ENCODE data around the gene RPS6KA2.

Gene RPS6KA2

GRCh38 chr6:166520905-166521834, 105.9 kb downstream of the RPS6KA2 start:
- no peak for DNase-seq

- DNase-seq = no peak
Measured at GRCh38 chr6:166516251-166516884, 110.7 kb downstream of the RPS6KA2 start.

- DNase-seq = no peak
Measured at GRCh38 chr6:166515072-166515810, 111.8 kb downstream of the RPS6KA2 start.

- DNase-seq = no peak
Measured at GRCh38 chr6:166514196-166514595, 112.9 kb downstream of the RPS6KA2 start.

GRCh38 chr6:166512567-166512966, 114.5 kb downstream of the RPS6KA2 start:
- DNase-seq = no peak

GRCh38 chr6:166511316-166511715, 115.7 kb downstream of the RPS6KA2 start:
- DNase-seq = no peak

- no peak for DNase-seq
Measured at GRCh38 chr6:166509193-166509592, 117.9 kb downstream of the RPS6KA2 start.

GRCh38 chr6:166508726-166509125, 118.3 kb downstream of the RPS6KA2 start:
- DNase-seq = no peak

- DNase-seq = no peak
Measured at GRCh38 chr6:166507809-166508564, 119.1 kb downstream of the RPS6KA2 start.

- no peak for DNase-seq
Measured at GRCh38 chr6:166507380-166507779, 119.7 kb downstream of the RPS6KA2 start.

- DNase-seq = no peak
Measured at GRCh38 chr6:166505133-166505905, 121.7 kb downstream of the RPS6KA2 start.

GRCh38 chr6:166504100-166504499, 123.0 kb downstream of the RPS6KA2 start:
- no peak for DNase-seq

GRCh38 chr6:166503167-166503744, 123.8 kb downstream of the RPS6KA2 start:
- DNase-seq = no peak

GRCh38 chr6:166502453-166502852, 124.6 kb downstream of the RPS6KA2 start:
- no peak for DNase-seq

- DNase-seq = no peak
Measured at GRCh38 chr6:166501246-166501645, 125.8 kb downstream of the RPS6KA2 start.

- no peak for DNase-seq
Measured at GRCh38 chr6:166500246-166500645, 126.8 kb downstream of the RPS6KA2 start.

GRCh38 chr6:166499350-166500163, 127.5 kb downstream of the RPS6KA2 start:
- no peak for DNase-seq

- DNase-seq = no peak
Measured at GRCh38 chr6:166498661-166499349, 128.2 kb downstream of the RPS6KA2 start.

GRCh38 chr6:166498228-166498627, 128.8 kb downstream of the RPS6KA2 start:
- no peak for DNase-seq

All from DMS79 (cell line).